Suppressor macrophage treated with lipopolysaccharide for 1 hour (primary cell): ENCODE measurements around the gene PRR33.
"Not testable (repeated sequence)": the region's sequence is repeated elsewhere in the genome, so short reads cannot be mapped to it uniquely, and the experiment has no call there.

ENCODE experiments used
- DNase-seq, 3 donors: peaks; one replicate each; pipeline ENCODE4 v3.0.0-alpha.2; 2020 to 2022

PRR33 gene

GRCh38 chr11:1891831-1892115, at the start of gene PRR33:
Gene PRR33 (minus strand): TSS chr11:1891895. CDS start chr11:1890584, 1,311 bp downstream.
- DNase-seq, result no peak

DNA sequence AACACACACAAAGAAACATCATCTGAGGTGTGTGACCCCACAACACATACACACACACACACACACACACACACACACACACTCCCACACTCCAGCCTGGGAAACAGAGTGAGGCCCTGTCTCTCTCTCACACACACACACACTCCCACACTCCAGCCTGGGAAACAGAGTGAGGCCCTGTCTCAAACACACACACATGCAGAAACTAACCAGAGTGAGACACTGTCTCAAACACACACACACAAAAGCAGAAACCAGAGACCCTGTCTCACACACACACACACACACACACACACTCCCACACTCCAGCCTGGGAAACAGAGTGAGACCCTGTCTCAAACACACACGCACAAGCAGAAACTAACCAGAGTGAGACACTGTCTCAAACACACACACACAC, 48.1 kb upstream of the PRR33 start:
- not testable (repeated sequence) for DNase-seq

- DNase-seq, result no peak
These were observed 47.4 kb upstream of the PRR33 start for GRCh38 chr11:1939006-1939625.

DNA sequence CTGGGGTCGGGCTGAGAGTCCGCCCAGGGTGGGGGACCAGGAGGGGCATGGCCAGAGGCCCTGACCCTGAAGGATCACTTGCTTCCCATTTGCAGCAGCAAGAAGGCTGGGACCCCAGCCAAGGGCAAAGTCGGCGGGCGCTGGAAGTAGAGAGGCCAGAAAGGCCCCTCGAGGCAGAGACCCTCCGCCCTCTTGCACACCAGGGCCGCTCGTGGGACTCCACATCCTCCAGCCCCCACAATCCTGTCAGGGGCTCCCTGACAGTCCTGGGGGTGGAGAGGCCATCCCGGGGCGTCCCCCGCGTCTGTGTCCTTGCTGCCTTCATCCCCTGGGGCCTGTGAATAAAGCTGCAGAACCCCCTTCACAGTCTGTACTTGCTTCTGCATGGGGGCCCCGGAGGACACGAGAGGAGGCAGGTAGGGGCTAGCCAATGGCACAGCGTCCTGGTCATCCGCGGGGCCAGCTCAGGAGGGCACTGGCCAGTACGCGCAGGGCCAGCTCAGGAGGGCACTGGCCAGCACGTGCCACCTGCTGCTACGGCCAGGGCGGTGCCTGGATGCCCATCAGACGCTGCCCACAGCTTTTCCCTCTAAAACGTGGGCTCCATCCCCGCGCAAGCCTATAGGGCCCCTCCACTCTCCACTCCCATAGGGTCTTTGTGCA, 46.8 kb upstream of the PRR33 start:
- DNase-seq, result no peak

DNA sequence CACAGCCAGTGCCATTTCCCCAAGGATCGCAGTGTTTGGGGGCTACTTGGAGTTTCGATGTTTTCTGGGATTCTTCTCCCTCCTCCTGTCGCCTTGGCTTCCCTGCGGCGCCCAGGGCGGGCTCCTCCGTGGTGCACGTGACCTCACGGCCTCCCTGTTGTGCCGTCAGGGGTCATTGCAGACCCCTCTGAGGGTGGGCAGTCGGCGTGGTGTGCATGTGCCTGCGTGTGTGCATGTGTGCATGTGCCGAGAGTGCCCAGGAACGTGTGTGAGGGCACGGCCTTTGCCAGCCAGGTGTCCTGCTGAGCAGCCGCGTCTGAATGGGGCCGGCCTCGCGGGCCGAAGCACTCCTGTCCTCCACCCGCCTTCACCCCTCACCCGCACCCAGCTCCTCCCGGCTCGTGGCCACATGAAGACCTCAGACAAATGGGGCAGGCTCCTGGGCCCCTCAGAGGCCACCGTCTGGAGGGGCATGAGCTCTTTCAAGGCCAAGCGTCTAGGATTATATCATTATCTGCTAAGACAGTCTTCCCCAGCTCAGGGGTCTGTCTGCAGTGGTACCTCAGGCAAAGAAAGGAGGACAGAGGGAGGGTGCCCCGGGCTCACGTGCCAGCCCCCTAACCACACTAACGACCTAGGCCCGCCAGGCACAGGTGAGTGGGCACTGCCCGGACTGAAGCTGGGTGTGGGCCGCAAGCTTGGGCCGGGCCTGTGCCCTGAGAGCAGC, 46.1 kb upstream of the PRR33 start:
- DNase-seq, result no peak

GRCh38 chr11:1936781-1937615, 45.3 kb upstream of the PRR33 start:
- DNase-seq, result no peak

GRCh38 chr11:1936072-1936780, 44.5 kb upstream of the PRR33 start:
- no peak for DNase-seq

GRCh38 chr11:1935156-1936071, 43.7 kb upstream of the PRR33 start:
- no peak for DNase-seq

GRCh38 chr11:1934335-1935155, 42.9 kb upstream of the PRR33 start:
- DNase-seq, result no peak

DNA sequence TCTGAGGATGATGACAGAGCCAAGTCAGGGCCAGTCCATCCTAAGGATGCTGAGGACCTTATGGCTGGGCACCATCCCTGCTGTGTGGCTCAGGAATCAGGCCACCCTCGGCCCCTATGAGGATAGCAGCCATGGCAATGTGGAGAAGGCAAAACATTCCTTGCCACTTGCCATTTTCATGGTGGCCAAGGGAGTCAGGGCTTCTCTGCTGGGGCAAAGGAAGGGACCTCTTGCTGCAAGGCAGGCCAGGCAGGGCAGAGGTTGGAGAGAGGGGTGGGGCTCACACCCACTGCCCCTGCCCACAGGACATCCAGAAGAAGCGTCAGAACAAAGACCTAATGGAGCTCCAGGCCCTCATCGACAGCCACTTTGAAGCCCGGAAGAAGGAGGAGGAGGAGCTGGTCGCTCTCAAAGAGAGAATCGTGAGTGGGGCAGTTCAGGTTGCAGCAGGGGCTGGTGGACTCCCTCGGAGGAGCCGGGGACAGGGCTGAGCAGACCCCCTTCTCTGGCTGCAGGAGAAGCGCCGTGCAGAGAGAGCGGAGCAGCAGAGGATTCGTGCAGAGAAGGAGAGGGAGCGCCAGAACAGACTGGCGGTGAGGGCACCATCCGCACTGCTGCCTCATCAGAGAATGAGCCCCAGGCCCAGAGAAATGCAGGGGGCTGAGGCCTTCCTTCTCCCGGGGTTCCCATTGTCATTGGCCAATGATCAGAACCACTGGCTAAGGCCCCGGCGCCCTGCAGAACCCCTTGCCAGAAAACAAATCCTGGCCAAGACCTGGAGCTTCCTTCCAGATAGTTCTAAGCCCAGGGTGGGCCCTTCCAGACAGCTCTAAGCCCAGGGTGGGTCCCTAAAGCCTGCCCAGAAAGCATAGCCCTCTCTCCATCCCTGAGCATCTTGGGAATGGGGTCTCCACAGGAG, 42.0 kb upstream of the PRR33 start:
- DNase-seq, result no peak

GRCh38 chr11:1932681-1933080, 41.0 kb upstream of the PRR33 start:
- DNase-seq, result no peak

- no peak for DNase-seq
These were observed 40.4 kb upstream of the PRR33 start for GRCh38 chr11:1932105-1932480.

DNA sequence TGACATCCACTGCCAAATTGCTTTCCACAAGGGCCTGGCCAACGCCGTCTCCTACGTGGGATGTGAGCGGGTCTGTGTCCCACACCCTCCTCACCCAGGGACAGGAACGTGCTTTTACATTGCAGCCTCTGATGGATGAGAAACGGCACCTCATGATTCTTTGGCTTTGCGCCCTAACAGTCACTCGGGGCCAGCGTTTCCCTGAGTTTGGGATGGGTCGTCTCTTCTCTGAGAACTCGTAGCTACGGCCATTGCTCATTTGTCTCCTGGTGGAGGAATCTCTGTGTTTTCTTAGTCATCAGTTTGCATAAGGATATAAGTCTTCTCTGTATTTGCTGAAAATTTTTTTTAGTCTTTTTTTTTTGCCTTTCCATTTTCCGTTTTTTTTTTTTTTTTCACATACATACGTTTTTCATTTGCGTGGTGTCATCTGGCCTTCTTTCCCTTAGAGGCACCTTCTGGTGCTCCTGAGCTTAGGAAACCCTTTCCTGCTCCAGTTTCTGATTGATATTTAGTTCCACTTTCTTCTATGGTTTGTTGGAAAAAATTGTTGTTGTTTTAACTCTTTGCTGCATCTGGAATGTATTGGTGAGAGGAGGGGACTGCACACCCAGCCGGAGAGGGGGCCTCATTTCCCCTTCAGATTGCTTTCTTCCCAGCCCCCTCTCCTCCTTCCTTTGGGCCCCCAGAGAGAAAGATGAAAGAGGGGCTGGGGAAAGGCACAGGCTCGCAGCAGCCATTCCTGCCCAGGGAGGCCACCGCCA, 39.8 kb upstream of the PRR33 start:
- DNase-seq, result peak in 2 of 3 donors; percentile 44 to 52

GRCh38 chr11:1930462-1930830, 38.8 kb upstream of the PRR33 start:
- no peak for DNase-seq

GRCh38 chr11:1929621-1930461, 38.1 kb upstream of the PRR33 start:
- no peak for DNase-seq

DNA sequence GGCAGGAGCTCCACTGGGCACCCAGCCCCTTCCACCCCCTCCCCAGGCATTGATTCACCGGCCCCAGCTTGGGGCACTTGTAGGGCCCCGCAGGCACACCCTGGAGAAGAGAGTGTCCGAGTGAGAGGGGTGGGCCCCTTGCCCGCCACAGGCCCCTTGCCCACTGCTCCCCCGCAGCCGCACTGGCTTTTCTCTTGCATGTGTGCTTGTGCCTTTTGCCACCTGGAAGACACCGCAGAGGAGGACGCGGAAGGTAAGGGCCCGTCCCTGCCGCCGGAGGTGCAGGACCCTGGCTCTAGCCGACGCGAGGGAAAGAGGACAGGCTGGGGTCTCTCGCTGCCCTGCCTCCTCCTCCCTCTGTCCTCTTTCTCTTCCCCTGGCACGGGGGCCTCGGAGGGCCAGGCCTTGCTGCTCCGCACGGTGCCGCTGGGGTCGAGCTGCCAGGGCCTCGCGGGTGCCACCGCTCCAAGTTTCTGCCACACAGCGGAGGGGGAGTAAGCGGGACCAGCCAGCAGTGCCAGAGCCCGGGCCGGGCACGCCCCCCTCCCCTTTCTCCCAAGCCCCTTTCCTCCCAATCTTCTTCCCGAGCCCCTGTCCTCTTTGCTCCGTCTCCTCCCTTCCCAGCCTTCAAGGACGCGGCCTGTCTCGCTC, 37.3 kb upstream of the PRR33 start:
- no peak for DNase-seq

GRCh38 chr11:1928470-1928890, 36.8 kb upstream of the PRR33 start:
- no peak for DNase-seq
